HEK293T (cell line): ENCODE data around the gene ZNRD2.

ENCODE experiments used
- CTCF ChIA-PET: fragments of 350-600 bp; formaldehyde crosslinking; extraction: SDS; loops from one replicate; lab custom pipeline; 2021; ENCODE audit warnings: antibody characterized with exemption, inconsistent platforms; lab: Yijun Ruan, JAX
- POLR2A ChIA-PET: fragments of 350-600 bp; formaldehyde crosslinking; extraction: SDS; loops from one replicate; lab custom pipeline; 2020; ENCODE audit warnings: antibody characterized with exemption, inconsistent platforms; lab: Yijun Ruan, JAX
- DNase-seq: peaks from one replicate; pipeline ENCODE4 v3.0.0; 2012; ENCODE audit warnings: mixed read lengths; ENCODE audit errors: extremely low spot score
- ARNT ChIP-seq: fragments of 450-650 bp; IDR thresholded peaks from 2 replicates; pipeline ENCODE4 v1.6.1; 2017; ENCODE audit warnings: mild to moderate bottlenecking
- BHLHE40 ChIP-seq: fragments of 450-650 bp; IDR thresholded peaks from 2 replicates; pipeline ENCODE4 v1.6.1; 2016; ENCODE audit warnings: mild to moderate bottlenecking, moderate library complexity, borderline replicate concordance
- CTBP1 ChIP-seq: fragments of 450-650 bp; IDR thresholded peaks from 2 replicates; pipeline ENCODE4 v1.6.1; 2016; ENCODE audit warnings: borderline replicate concordance
- ELF4 ChIP-seq: fragments of 450-650 bp; IDR thresholded peaks from 2 replicates; pipeline ENCODE4 v1.6.1; 2017; ENCODE audit warnings: antibody characterized with exemption
- FOXA1 ChIP-seq: fragments of 450-650 bp; IDR thresholded peaks from 2 replicates; pipeline ENCODE4 v1.6.1; 2016; ENCODE audit warnings: mild to moderate bottlenecking
- FOXK2 ChIP-seq: fragments of 450-650 bp; IDR thresholded peaks from 2 replicates; pipeline ENCODE4 v1.6.1; 2016; ENCODE audit warnings: mild to moderate bottlenecking
- FOXM1 ChIP-seq: fragments of 450-650 bp; IDR thresholded peaks from 2 replicates; pipeline ENCODE4 v1.6.1; 2017; ENCODE audit warnings: mild to moderate bottlenecking, borderline replicate concordance
- HDGF ChIP-seq: fragments of 450-650 bp; IDR thresholded peaks from 2 replicates; pipeline ENCODE4 v1.6.1; 2017; ENCODE audit warnings: antibody characterized with exemption, borderline replicate concordance
- L3MBTL2 ChIP-seq: fragments of 450-650 bp; conservative IDR thresholded peaks from 2 replicates; pipeline ENCODE4 v1.6.1; 2016; ENCODE audit warnings: mild to moderate bottlenecking
- LEF1 ChIP-seq: fragments of 450-650 bp; IDR thresholded peaks from 2 replicates; pipeline ENCODE4 v1.6.1; 2017; ENCODE audit warnings: mild to moderate bottlenecking, borderline replicate concordance
- NFRKB ChIP-seq: fragments of 450-650 bp; IDR thresholded peaks from 2 replicates; pipeline ENCODE4 v1.6.1; 2016; ENCODE audit warnings: mild to moderate bottlenecking, moderate library complexity
- SP1 ChIP-seq: fragments of 450-650 bp; IDR thresholded peaks from 2 replicates; pipeline ENCODE4 v1.6.1; 2017
- SUZ12 ChIP-seq: fragments of 450-650 bp; IDR thresholded peaks from 2 replicates; pipeline ENCODE4 v1.6.1; 2016; ENCODE audit warnings: mild to moderate bottlenecking
- TARDBP ChIP-seq: fragments of 450-650 bp; IDR thresholded peaks from 2 replicates; pipeline ENCODE4 v1.6.1; 2016
- ZNF384 ChIP-seq: fragments of 450-650 bp; IDR thresholded peaks from 2 replicates; pipeline ENCODE4 v1.6.1; 2016
- TF ChIP-seq, protein P1 (sequence below): fragments of 450-650 bp; IDR thresholded peaks from 2 replicates; pipeline ENCODE4 v1.6.1; 2016

The ZNRD2 gene

DNA sequence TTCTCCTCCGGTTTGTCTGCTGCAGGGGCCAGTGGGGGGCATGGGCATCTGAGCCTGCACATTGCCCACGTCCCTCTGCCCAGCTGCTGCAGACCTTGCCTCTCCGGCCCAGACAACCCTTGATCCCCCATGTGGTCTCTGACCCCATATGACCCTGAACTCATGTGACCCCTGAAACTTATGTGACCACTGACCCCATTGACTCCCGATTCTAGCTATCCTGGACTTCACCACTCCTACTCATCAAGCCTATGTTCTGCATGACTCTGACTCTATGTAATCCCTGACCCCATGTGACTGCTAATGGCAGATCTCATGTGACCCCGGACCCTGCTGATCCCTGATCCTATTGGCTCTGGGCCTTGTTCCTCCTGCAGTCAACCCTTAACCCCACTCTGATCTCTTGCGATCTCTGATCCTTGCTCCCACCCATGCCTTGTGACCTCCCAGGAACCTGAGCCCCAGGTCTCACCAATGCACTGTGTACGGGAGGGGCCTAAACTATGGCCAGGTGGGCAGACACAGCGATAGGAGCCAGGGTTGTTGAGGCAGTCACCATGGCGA, 17.8 kb upstream of the ZNRD2 start:
- CTCF ChIA-PET, result interaction anchor here (0.5 to 3.7 kb wide), 5 partner anchors 8 to 258 kb away, joined by 3 to 19 read pairs (median 6); partner anchors contain the start of gene ZNRD2
- POLR2A ChIA-PET, result interaction anchor here (0.9 to 2.1 kb wide), 3 partner anchors 9 to 20 kb away, joined by 3 to 5 read pairs (median 5); partner anchors contain the start of genes FAM89B and ZNRD2
- TF ChIP-seq SUZ12 (no peak), TARDBP (no peak), ARNT (no peak)
- DNase-seq, result no peak

DNA sequence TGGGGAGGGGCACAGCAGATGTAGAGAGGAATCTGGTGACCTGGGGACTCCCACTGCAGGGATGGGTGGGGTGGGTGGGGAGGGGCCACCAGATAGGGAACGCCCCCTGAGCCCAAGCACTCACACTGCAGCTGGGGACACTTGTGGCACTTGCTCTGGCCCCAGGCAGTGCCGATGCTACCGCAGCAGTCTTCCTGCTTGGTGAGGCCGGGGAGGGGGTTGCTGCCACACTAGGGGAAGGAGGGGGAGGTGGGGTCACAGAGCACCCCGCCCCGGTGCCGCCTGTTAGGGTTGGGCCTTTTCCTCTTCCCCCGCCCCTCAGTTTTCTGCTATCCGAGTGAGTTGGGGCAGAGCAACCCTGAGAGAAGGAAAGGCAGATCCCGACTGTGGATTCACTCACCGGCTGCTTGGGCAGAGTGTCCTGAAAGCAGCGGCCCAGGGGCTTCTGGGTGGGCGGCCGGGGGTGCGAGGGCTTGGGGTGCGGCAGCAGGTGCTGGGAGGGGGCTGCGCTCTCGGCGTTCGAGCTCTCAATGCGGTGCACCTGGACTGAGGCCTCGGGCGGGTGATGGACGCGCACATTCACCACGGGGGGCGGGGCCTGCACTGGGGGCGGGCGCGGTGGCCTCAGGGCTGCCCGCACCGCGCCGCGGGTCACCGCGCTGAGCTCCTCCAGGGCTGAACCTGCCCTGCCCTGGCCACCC, 16.8 kb upstream of the ZNRD2 start:
- TF ChIP-seq NFRKB (no peak), SP1 (no peak), HDGF (no peak)
- ChIA-PET POLR2A (interaction anchor here (2.1 kb wide), 1 partner anchor 19 kb away, joined by 5 read pairs; the partner anchor contains the start of gene FAM89B), CTCF (interaction anchor here (3.7 kb wide), 1 partner anchor 12 kb away, joined by 19 read pairs; no protein-coding TSS in a partner anchor)
- DNase-seq, result no peak

DNA sequence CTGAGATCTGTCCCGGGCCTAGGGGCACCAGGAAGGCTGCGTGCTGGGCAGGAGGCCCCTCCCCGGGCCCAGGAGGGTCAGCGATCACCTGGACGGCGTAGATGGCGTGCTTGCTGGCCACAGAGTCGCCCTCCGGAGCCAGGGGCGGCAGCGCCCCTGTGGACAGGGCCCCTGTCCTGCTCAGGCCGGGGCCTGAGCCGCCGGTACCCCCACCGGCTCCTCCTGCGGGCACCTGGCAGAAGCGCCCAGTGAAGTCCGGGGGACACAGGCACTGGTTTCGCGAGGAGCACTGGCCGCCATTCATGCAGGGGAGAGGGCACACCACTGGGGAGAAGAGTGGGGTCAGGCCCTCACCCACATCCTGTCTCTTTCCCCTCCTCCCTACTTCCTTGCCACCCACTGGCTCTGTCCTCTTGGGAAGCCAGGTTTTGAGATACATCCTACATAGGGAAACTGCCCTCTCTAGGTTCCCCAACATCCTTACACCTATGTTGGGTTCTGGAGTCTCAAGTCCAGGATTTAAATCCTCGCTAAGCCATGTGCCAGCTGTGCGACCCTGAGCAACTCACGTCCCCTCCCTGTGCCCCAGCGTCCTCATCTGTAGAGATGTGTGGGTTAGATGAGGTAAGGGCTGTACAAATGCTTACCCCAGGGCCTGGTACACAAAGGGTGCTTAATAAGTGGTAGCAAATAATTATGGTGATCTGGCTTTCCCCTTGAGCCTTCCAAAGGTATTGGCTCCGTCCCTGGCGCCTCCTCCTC, 16.0 kb upstream of the ZNRD2 start:
- POLR2A ChIA-PET, result interaction anchor here (1.4 kb wide), 1 partner anchor 16 kb away, joined by 6 read pairs; the partner anchor contains the start of gene ZNRD2

DNA sequence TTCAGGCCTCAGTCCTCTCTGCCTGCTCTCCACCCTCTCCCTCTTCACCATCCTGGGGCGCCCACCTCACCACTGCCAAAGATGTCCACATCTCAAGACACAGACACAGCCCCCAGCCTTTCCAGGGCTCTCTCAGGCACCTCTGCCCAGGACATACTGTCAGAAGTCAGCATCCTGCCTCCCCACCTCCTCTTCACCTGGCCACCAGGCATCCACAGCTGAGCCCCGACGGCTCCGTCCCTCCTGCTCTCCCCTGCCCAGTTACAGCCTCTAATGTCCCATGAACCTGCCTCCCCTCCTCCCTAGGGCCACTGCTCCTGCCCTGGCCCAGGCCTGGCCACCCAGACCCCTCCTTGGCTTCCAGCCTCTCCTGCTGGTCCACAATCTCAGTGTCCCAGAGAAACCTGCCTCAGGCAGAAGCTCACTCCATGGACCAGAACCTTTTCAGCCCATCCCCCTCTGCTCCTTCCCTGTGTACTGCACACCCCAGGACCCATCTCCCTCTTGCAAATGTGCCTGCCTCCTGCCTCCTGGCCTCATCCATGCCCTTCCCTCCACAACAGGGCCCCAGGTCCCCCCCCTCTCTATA, 15.3 kb upstream of the ZNRD2 start:
- DNase-seq, result no peak
- CTCF ChIA-PET, result interaction anchor here (0.8 kb wide), 1 partner anchor 14 kb away, joined by 4 read pairs; no protein-coding TSS in a partner anchor
- POLR2A ChIA-PET, result interaction anchor here (1.4 kb wide), 1 partner anchor 15 kb away, joined by 6 read pairs; the partner anchor contains the start of gene ZNRD2
- TF ChIP-seq TARDBP (no peak), ZNF384 (no peak), ELF4 (no peak), BHLHE40 (no peak), NFRKB (no peak), FOXK2 (no peak), HDGF (no peak), LEF1 (no peak), CTBP1 (no peak)
- TF ChIP-seq, protein P1, sequence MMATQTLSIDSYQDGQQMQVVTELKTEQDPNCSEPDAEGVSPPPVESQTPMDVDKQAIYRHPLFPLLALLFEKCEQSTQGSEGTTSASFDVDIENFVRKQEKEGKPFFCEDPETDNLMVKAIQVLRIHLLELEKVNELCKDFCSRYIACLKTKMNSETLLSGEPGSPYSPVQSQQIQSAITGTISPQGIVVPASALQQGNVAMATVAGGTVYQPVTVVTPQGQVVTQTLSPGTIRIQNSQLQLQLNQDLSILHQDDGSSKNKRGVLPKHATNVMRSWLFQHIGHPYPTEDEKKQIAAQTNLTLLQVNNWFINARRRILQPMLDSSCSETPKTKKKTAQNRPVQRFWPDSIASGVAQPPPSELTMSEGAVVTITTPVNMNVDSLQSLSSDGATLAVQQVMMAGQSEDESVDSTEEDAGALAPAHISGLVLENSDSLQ, result no peak

More for the DNA sequence above, 16.0 kb upstream of the ZNRD2 start:
- TF ChIP-seq, protein P1, result no peak
- TF ChIP-seq BHLHE40 (no peak), ARNT (no peak), FOXK2 (no peak), TARDBP (no peak), CTBP1 (no peak)
- DNase-seq, result no peak
- CTCF ChIA-PET, result interaction anchor here (3.7 kb wide), 1 partner anchor 13 kb away, joined by 19 read pairs; no protein-coding TSS in a partner anchor

DNA sequence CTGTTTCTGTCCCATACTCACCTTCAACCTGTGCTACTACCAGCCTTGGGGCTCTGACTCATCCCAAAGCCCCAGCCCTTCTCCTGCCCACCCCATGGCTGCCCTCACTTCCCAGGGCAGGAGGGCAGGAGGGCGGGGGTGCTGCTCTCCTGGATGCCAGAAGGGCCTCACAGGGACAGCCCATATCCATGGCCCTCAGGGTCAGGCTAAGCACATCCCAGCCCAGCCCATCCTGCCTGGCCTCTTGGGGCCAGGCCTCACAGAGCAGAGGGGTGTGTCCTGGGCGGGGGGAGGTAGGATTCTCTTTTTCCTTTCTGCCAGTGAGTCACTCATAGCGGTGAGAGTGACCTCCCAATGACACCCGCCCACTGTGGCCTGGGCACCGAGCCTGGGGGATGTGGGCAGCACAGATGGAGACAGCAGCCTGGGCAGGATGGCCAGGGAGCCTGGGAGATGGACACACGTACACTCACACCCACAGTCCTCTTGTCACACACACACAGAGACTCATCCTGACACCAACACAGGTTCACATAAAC, 14.5 kb upstream of the ZNRD2 start:
- POLR2A ChIA-PET, result interaction anchor here (1.4 kb wide), 1 partner anchor 14 kb away, joined by 6 read pairs; the partner anchor contains the start of gene ZNRD2
- no peak for DNase-seq
- no peak for TF ChIP-seq NFRKB
- TF ChIP-seq BHLHE40, result no peak
- CTCF ChIA-PET, result interaction anchor here (0.8 kb wide), 1 partner anchor 15 kb away, joined by 4 read pairs; no protein-coding TSS in a partner anchor

DNA sequence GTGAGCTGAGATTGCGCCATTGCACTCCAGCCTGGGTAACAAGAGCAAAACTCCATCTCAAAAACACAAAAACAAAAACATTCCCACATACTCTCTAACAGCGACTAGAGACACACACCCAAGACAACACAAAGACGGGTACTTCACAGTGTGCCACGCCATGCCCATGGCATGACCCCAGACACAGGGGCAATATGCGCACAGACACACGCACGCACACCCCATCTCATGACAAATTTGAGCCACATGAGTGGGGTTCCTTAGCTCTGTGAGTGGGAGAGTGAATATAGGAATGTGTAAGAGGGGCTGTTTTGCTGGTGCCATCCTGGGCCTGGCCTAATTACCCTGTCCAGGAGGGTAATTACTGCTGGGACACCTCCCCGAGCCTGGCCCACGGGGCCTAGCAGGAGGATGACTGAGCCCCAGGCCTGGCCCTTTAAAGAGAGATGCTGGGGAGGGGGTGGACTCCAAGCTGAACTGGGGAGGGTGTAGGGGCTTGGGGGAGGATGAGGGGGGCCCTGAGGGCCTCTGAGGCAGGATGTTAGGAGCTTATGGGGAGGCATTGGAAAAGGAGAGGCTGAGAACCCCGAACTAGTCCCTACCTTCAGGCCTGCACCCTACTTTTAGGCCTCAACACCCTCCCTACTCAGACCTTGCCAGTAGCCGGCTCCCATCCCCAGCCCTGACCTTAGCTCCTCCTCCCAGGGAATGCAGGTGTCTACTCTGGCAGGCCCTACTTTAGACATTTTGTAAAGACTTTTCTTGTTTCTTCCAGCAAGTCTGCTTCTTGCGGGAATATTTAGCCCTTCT, 13.6 kb upstream of the ZNRD2 start:
- DNase-seq, result no peak
- no peak for TF ChIP-seq FOXA1
- TF ChIP-seq SUZ12, result no peak
- no peak for TF ChIP-seq NFRKB
- TF ChIP-seq L3MBTL2, result no peak
- no peak for TF ChIP-seq ARNT
- no peak for TF ChIP-seq FOXM1
- ChIA-PET CTCF (interaction anchor here (0.6 to 0.9 kb wide), 2 partner anchors 37 to 807 kb away, joined by 4 to 5 read pairs; no protein-coding TSS in a partner anchor), POLR2A (interaction anchor here (0.9 to 1.4 kb wide), 4 partner anchors 14 to 134 kb away, joined by 3 to 8 read pairs (median 4); partner anchors contain the start of genes NEAT1, SCYL1 and ZNRD2)
